SIG-M5 (cell line): ENCODE results near the gene GALNT3.

Source experiments
- DNase-seq: peaks from one replicate; lab custom pipeline; 2025; lab: John Stamatoyannopoulos, UW

The GALNT3 gene

GRCh38 chr2:165793779-165794535, at the start of gene GALNT3:
Gene GALNT3, minus strand, starts transcription at chr2:165794247. Its CDS starts 23,547 bp downstream, at chr2:165770700.
- no peak for DNase-seq

GRCh38 chr2:165843351-165843750, 49.3 kb upstream of the GALNT3 start:
- no peak for DNase-seq

- DNase-seq: no peak
These were observed 46.4 kb upstream of the GALNT3 start for GRCh38 chr2:165840333-165840958.

GRCh38 chr2:165839610-165840009, 45.6 kb upstream of the GALNT3 start:
- DNase-seq: no peak

- no peak for DNase-seq
These were observed 43.1 kb upstream of the GALNT3 start for GRCh38 chr2:165837122-165837521.

- DNase-seq: no peak
These were observed 41.3 kb upstream of the GALNT3 start for GRCh38 chr2:165835363-165835762.

GRCh38 chr2:165833156-165833555, 39.1 kb upstream of the GALNT3 start:
- DNase-seq: no peak

GRCh38 chr2:165827921-165828276, 33.9 kb upstream of the GALNT3 start:
- DNase-seq: no peak

- no peak for DNase-seq
These were observed 33.2 kb upstream of the GALNT3 start for GRCh38 chr2:165827016-165827920.

GRCh38 chr2:165825041-165825440, 31.0 kb upstream of the GALNT3 start:
- no peak for DNase-seq

GRCh38 chr2:165820296-165820695, 26.2 kb upstream of the GALNT3 start:
- DNase-seq: no peak

GRCh38 chr2:165818920-165819319, 24.9 kb upstream of the GALNT3 start:
- DNase-seq: no peak

GRCh38 chr2:165815299-165816141, 21.5 kb upstream of the GALNT3 start:
- no peak for DNase-seq

GRCh38 chr2:165814473-165814872, 20.4 kb upstream of the GALNT3 start:
- no peak for DNase-seq

- no peak for DNase-seq
These were observed 17.7 kb upstream of the GALNT3 start for GRCh38 chr2:165811592-165812370.

- DNase-seq: no peak
These were observed 16.4 kb upstream of the GALNT3 start for GRCh38 chr2:165810418-165810817.

GRCh38 chr2:165804719-165805118, 10.7 kb upstream of the GALNT3 start:
- DNase-seq: no peak

- DNase-seq: no peak
These were observed 9.2 kb upstream of the GALNT3 start for GRCh38 chr2:165803123-165803760.

- DNase-seq: no peak
These were observed 7.1 kb upstream of the GALNT3 start for GRCh38 chr2:165801176-165801575.

- no peak for DNase-seq
These were observed 2.9 kb upstream of the GALNT3 start for GRCh38 chr2:165796819-165797530.
